ENCODE measurements around the gene MLN. TPM values are rescaled to one million over a fixed set of nuclear protein-coding genes. Genes with fewer than 3 reads are reported as not detected.

MLN gene, protein sequence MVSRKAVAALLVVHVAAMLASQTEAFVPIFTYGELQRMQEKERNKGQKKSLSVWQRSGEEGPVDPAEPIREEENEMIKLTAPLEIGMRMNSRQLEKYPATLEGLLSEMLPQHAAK
- polyA plus RNA-seq (ENCODE audit: low read depth in 6 of 6): not detected

DNA sequence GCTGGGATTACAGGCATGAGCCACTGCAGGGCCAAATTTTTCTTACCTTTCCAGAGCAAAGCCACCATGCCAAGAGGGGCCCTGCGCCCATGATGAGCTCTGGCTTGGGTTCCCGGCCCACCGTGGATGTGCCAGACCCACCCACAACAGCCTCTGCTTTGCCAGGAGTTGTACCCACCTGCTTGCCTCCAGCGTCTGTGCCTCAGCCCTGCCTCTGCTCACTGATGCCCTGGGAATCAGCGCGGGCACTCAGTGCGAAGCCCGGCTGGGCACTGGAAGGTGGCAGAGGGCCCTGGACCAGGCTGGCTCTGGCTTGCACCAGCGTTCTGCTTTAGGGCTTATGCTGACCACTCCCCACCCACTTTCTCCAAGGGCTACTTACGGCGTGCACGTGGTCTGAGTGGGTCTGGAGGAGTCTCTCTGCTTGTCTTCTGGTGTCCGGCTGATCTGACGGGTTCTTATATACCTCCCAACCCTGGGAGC, at the start of gene MLN:
TSS of gene MLN (minus strand) at position 433 of the 483 bp plus-strand sequence. CDS start 2,840 bp downstream, outside the sequence.
- no peak for ATAC-seq (ENCODE audit: low read depth in 2 of 2)
- no peaks in the 10 kb centered on the region for H3K36me3 Mint-ChIP-seq
- peaks cover 11 to 15% (median 11%) of the 10 kb centered on the region in 3 donors for H3K4me1 Mint-ChIP-seq
- H3K27me3 Mint-ChIP-seq: peaks cover 32 to 63% (median 55%) of the 10 kb centered on the region in 3 donors
- no peaks in the 10 kb centered on the region for H3K9me3 Mint-ChIP-seq
- no peak for DNase-seq
- no peak within 1 kb of the TSS for H3K4me3 Mint-ChIP-seq
- H3K27ac Mint-ChIP-seq: peak within 1 kb of the TSS in 1 of 6 donors; percentile 38

DNA sequence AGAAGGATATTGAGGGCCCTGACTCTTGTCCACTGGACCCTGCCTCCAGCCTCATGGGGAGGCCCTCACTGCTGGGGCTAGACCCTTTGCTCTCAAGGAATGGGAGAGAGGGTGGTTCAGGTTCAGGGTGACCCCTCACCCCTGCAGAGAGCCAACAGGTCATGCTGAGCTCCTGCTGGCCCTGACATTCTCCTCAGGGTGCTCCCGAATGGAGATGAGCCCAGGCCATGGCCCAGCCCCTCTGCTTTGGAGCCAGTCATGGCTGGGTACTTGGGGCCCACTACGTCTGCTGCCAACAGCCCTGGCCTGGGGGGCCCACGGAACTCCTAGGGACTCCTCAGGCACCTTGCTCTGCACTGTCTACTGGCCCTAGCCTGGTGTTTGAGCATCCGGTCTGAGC, 49.2 kb upstream of the MLN start:
- H3K27me3 Mint-ChIP-seq: peaks cover 39 to 58% (median 48%) of the 10 kb centered on the region in 3 donors
- H3K27ac Mint-ChIP-seq: no peak overlapping the region
- ATAC-seq (ENCODE audit: low read depth in 2 of 2) (no peak), DNase-seq (no peak)
- no peak overlapping the region for H3K4me3 Mint-ChIP-seq
- H3K9me3 Mint-ChIP-seq: no peaks in the 10 kb centered on the region
- H3K36me3 Mint-ChIP-seq: no peaks in the 10 kb centered on the region
- peaks cover 11 to 31% (median 12%) of the 10 kb centered on the region in 3 donors for H3K4me1 Mint-ChIP-seq

DNA sequence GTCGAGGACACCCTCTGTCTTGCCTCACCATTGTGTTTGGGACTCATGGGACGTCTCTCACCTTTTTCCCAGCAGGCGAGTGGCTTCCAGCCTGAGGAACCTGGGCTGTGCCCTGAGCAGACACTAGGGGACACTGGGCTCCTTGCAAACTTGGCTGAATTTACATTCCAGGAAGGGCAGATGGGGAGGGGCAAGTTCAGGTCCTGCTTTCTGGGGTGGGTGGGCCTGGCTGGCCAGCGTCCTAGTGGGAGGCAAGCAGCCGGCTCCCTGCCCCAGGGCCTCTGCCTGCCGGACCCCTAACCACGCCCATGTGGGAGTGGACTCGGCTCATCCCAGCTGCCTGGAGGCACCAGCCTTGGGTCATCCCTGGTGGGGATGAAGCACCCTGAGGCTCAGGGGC, 48.2 kb upstream of the MLN start:
- no peaks in the 10 kb centered on the region for H3K36me3 Mint-ChIP-seq
- DNase-seq (no peak), ATAC-seq (ENCODE audit: low read depth in 2 of 2) (no peak)
- H3K4me3 Mint-ChIP-seq: no peak overlapping the region
- peaks cover 35 to 53% (median 48%) of the 10 kb centered on the region in 3 donors for H3K27me3 Mint-ChIP-seq
- no peaks in the 10 kb centered on the region for H3K9me3 Mint-ChIP-seq
- H3K27ac Mint-ChIP-seq: no peak overlapping the region
- H3K4me1 Mint-ChIP-seq: peaks cover 4 to 23% (median 12%) of the 10 kb centered on the region in 3 donors

DNA sequence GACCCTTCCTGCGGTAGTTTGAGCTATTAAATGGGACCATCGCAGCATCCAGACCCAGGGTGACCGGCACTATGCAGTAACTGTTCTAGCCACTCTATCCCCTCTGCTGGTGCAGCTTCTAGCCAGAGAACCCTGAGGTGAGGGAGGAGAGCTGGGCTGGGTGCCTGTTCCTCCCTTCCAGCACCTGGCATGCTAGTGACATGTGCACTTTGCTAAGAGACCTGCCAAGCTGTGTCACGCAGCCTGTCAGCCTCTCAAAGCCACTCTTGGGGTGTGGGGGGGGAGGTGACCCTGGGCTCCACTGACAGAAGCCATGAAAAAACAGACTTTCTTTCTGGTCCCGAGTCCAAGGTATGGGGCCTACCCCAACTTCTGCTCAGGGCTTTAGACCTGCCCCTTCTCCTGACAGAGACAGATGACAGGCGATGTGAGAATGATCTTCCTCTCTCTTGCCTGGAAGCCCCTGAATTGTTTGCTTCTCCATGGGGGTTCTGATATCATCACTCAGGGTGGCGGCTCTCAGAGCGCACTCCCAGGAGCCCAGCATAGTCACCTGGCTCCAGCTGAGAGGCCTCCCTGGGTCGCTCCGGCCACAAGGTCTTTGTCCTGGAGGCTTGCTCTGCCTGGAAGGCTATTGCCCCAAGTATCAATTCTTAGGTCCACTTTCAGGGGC, 47.2 kb upstream of the MLN start:
- DNase-seq: no peak
- Mint-ChIP-seq H3K36me3 (no peaks in the 10 kb centered on the region), H3K27me3 (peaks cover 35 to 53% (median 48%) of the 10 kb centered on the region in 3 donors), H3K9me3 (no peaks in the 10 kb centered on the region), H3K4me3 (no peak overlapping the region), H3K27ac (peak overlapping the region in 1 of 6 donors; percentile 65), H3K4me1 (peaks cover 2 to 14% (median 6%) of the 10 kb centered on the region in 3 donors)
- ATAC-seq (ENCODE audit: low read depth in 2 of 2): no peak

DNA sequence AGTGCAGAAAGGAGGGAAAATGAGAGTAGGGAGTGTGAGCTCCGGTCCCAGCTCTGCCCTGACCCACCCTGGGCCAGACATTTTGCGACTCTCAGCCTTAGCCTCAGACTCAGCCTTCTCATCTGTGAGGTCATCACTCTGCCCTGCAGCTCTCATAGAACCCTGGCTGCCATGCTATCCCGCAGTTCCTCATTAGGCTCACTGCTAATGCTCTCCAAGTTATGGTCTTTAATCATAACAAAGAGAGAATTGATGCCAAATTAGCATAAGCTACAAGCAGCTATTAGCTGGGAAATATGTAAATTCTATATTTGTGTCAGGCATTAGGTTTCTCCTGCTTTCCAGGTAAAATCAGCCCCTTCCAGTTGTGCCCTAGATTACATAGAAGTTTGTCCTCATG, 46.5 kb upstream of the MLN start:
- Mint-ChIP-seq H3K27me3 (peaks cover 32 to 48% (median 48%) of the 10 kb centered on the region in 3 donors), H3K9me3 (no peaks in the 10 kb centered on the region), H3K36me3 (no peaks in the 10 kb centered on the region), H3K4me1 (peaks cover 0 to 7% (median 0%) of the 10 kb centered on the region in 3 donors), H3K27ac (no peak overlapping the region), H3K4me3 (no peak overlapping the region)
- DNase-seq (no peak), ATAC-seq (ENCODE audit: low read depth in 2 of 2) (no peak)

DNA sequence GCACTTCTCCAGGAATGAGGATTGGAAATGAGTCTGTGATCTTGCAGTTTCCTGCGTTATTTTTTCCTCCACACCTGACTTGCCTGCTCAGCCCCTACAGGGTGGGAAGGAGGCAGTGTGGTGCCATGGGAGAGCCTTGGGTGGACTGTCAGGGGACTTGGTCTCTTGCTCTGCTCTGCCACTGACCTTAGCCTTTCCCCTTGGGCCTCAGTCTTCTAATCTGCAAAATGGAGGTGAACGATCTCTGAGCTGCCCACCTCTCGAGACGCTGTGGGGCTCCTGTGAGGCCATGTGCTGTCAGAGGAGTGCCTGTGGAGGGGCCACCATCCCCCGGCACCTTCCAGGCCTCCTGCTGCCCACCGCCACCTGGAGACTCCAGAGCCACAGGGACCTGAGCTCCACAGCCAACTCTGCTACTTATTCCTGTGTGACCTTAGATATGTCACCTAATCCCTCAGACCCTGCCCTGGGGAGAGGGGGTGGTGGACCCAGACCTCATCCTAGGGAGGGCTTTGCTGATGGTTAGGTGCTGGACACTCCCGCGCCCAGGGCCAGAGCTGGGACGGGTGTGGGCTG, 45.8 kb upstream of the MLN start:
- Mint-ChIP-seq H3K27ac (no peak overlapping the region), H3K27me3 (peaks cover 34 to 46% (median 45%) of the 10 kb centered on the region in 3 donors), H3K9me3 (peaks cover 0 to under 1% (median 0%) of the 10 kb centered on the region in 7 donors), H3K4me3 (no peak overlapping the region), H3K36me3 (no peaks in the 10 kb centered on the region), H3K4me1 (peaks cover 0 to 4% (median 0%) of the 10 kb centered on the region in 3 donors)
- DNase-seq: no peak
- no peak for ATAC-seq (ENCODE audit: low read depth in 2 of 2)

DNA sequence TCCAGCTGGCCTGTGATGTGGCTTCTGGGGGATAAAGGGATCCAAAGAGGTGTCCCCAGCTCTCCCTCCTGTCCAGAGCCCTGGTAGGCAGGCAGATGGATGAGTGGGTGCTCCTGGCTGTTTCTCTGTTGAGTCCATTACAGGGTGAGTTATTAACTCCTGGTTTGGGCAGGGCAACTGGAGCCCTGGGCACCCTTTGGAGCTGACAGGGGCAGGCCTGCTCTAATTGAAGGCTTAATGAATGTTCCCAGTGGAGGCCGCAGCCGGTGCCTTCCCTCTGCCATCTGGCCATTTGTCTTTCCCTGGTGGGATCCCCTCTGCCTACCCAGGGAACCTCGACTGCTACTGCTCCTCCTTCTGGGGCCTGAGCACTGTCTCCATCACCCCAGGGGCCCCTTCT, 44.7 kb upstream of the MLN start:
- Mint-ChIP-seq H3K36me3 (no peaks in the 10 kb centered on the region), H3K4me3 (peak overlapping the region in 1 of 8 donors; percentile 60), H3K9me3 (peaks cover 0 to 1% (median 0%) of the 10 kb centered on the region in 7 donors), H3K4me1 (no peaks in the 10 kb centered on the region), H3K27me3 (peaks cover 26 to 50% (median 38%) of the 10 kb centered on the region in 3 donors), H3K27ac (no peak overlapping the region)
- DNase-seq (no peak), ATAC-seq (ENCODE audit: low read depth in 2 of 2) (no peak)

DNA sequence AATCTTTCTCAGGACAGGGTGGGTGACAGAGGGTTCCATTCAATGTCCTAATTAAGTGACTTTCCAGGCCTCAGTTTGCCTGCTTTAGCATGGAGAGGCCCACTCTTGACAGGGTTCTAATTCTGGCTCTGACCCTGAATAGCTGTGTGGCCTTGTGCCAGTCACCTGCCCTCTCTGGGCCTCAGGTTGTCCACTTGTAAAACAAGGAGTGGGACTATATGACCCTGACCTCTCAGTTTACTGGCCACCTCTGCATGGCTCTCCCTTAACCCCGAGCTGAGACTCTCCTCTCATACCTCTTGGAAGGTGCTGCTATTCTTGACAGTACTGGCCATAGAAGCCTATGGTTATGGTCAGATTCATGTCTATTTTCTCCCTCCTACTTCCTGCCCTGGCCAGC, 44.1 kb upstream of the MLN start:
- ATAC-seq (ENCODE audit: low read depth in 2 of 2) (no peak), DNase-seq (no peak)
- no peak overlapping the region for H3K4me3 Mint-ChIP-seq
- no peak overlapping the region for H3K27ac Mint-ChIP-seq
- H3K36me3 Mint-ChIP-seq: no peaks in the 10 kb centered on the region
- no peaks in the 10 kb centered on the region for H3K4me1 Mint-ChIP-seq
- peaks cover 0 to 1% (median 0%) of the 10 kb centered on the region in 7 donors for H3K9me3 Mint-ChIP-seq
- peaks cover 22 to 52% (median 35%) of the 10 kb centered on the region in 3 donors for H3K27me3 Mint-ChIP-seq

DNA sequence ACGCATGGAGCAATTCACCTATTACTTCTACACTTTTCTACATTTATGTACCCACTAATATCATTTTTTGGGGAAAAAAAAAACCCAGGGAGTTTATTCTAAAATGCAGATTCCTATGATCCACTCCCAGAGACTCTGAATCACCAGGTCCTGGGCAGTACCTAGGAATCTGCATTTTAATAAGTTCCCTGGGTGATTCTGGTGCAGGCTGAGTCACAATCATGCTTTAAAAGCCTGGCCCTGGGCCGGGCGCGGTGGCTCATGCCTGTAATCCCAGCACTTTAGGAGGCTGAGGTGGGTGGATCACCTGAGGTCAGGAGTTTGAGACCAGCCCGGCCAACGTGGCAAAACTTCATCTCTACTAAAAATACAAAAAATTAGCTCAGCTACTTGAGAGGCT, 43.3 kb upstream of the MLN start:
- DNase-seq (no peak), ATAC-seq (ENCODE audit: low read depth in 2 of 2) (no peak)
- Mint-ChIP-seq H3K4me1 (no peaks in the 10 kb centered on the region), H3K9me3 (peaks cover 0 to 1% (median 0%) of the 10 kb centered on the region in 7 donors), H3K27me3 (peaks cover 19 to 52% (median 35%) of the 10 kb centered on the region in 3 donors), H3K4me3 (no peak overlapping the region), H3K27ac (no peak overlapping the region), H3K36me3 (no peaks in the 10 kb centered on the region)

DNA sequence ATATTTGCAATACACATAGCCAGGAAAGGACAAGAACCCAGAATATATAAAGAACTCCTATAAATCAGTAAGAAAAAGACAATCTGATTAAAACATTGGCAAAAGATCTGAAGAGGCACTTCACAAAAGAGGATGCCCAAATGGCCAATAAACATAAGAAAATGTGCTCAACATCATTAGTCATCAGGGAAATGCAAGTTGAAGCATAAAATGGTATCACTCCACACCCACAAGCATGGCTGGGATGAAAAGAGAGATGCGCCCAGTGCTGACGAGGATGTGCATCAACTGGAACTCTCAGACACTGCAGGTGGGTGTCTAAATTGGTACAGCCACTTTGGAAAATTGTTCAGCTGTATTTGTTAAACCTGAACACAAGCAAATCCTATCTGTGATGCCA, 42.4 kb upstream of the MLN start:
- no peaks in the 10 kb centered on the region for H3K36me3 Mint-ChIP-seq
- peaks cover 0 to 1% (median 0%) of the 10 kb centered on the region in 7 donors for H3K9me3 Mint-ChIP-seq
- H3K4me1 Mint-ChIP-seq: no peaks in the 10 kb centered on the region
- peaks cover 14 to 43% (median 34%) of the 10 kb centered on the region in 3 donors for H3K27me3 Mint-ChIP-seq
- H3K4me3 Mint-ChIP-seq: no peak overlapping the region
- DNase-seq (no peak), ATAC-seq (ENCODE audit: low read depth in 2 of 2) (no peak)
- no peak overlapping the region for H3K27ac Mint-ChIP-seq

DNA sequence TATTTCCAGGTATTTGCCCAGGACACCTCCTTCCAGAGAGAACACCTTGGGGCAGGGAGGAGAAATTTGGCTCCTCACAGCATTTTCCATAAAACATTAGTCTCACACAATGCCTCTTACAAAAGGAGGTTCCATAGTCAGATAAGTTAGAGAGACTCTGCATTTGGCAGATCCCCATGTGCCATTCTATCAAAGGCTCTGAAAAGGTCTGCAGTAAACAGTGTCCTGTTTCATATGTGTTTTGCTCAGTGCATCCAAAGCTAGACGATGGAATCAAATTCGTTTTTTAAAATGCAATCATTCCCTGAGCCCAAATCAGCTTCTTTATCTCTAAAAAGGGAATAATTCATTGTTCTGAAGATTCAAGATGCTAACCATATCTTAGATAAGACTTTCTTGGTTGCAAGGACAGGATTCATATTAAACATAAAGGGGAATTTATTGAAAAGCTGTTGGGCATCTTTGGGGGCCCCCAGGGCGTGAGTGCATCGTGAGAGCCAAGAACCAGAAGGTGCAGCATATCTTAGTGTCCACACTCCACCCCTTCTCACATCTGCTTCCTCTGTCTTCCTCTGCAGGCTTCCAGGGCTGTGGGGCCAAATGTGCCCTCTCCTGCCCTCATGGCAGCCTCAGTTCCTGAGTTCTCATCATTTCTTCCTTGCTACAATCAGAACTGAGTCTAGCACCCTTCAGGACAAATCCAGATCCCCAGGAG, 41.4 kb upstream of the MLN start:
- Mint-ChIP-seq H3K36me3 (no peaks in the 10 kb centered on the region), H3K27me3 (peaks cover 11 to 34% (median 24%) of the 10 kb centered on the region in 3 donors), H3K9me3 (peaks cover 0 to 1% (median 0%) of the 10 kb centered on the region in 7 donors), H3K4me3 (no peak overlapping the region), H3K4me1 (peaks cover under 1 to 3% (median 3%) of the 10 kb centered on the region in 3 donors), H3K27ac (no peak overlapping the region)
- ATAC-seq (ENCODE audit: low read depth in 2 of 2) (no peak), DNase-seq (no peak)

DNA sequence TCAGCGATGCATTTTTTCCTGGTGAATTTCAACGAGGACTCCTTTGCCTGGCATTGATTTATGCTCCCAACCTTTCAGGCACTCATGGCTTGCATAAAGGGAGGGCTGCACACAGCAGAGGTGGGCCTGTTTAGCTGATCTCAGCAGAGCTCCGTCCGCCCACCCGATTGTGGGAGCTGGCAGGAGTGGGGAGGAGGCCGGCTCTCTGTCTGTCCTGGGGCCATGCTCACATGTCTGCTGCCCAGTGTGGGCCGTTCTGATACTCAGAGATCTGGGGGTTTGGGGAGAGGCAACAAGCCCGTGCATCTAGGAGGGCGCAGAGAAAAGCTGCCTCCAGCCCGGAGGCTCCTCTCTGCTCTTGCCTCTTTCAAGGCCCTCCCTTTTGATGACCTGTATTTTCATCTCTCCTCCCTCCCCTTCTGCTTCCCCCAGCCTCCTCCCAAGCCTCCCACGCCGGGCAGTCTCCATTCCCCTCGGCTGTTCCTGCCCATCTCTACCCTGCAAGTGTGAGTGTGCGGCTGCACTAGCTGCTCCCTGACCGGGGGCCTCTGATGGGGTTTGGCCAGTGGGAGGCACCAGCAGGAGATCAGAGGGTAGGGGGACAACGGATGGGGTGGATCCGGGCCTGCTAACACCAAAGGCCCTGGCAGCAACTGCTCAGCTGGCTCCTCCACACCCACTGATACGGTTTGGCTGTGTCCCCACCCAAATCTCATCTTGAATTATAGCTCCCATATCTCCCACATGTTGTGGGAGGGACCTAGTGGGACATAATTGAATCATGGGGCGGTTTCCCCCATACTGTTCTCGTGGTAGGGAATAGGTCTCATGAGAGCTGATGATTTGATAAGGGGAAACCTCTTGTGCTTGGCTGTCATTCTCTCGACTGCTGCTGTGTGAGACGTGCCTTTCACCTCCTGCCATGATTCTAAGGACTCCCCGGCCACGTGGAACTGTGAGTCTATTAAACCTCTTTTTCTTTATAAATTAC, 39.6 kb upstream of the MLN start:
- no peak for ATAC-seq (ENCODE audit: low read depth in 2 of 2)
- Mint-ChIP-seq H3K27ac (peak overlapping the region in 2 of 6 donors; percentile 4 to 23), H3K9me3 (peaks cover 0 to 1% (median 0%) of the 10 kb centered on the region in 7 donors), H3K4me1 (peaks cover 5 to 10% (median 9%) of the 10 kb centered on the region in 3 donors), H3K4me3 (no peak overlapping the region), H3K36me3 (no peaks in the 10 kb centered on the region), H3K27me3 (peaks cover 4 to 19% (median 7%) of the 10 kb centered on the region in 3 donors)
- DNase-seq: no peak
